T-helper 1 cell treated with Interleukin-12 subunit alpha and Interleukin-12 subunit beta and Interleukin-4 antibody, amounts not matched to agents 30 ng/mL and 1 ng/mL, for 36 hours (primary cell): ENCODE measurements around the gene ASB17. TPM values are rescaled to one million over a fixed set of nuclear protein-coding genes. Genes with fewer than 3 reads are reported as not detected.
"Not testable (repeated sequence)": the region's sequence is repeated elsewhere in the genome, so short reads cannot be mapped to it uniquely, and the experiment has no call there.

Experiments used
- intact Hi-C: fragments of 100-400 bp; cut with micrococcal nuclease; formaldehyde crosslinking; loops from one replicate; pipeline ENCODE4 v1.15.1; 2024
- total RNA-seq: library from RNA; stranded (reverse); gene quantifications from 2 replicates; pipeline ENCODE4 v1.2.3, GENCODE V29; 2022

ASB17 gene
- not detected in 2 replicates for total RNA-seq

- intact Hi-C loops = no loop called here
Observed at GRCh38 chr1:75932304-75932703, at the start of gene ASB17. Gene ASB17 (minus strand): TSS chr1:75932404. CDS start chr1:75932291, 113 bp downstream.

GRCh38 chr1:75980972-75981897 is 49.0 kb upstream of the ASB17 start:
- intact Hi-C loops = no loop called here

GRCh38 chr1:75970631-75971030 is 38.4 kb upstream of the ASB17 start:
- intact Hi-C loops = no loop called here

GRCh38 chr1:75969550-75969949 is 37.3 kb upstream of the ASB17 start:
- intact Hi-C loops = no loop called here

- intact Hi-C loops = no loop called here
Observed at GRCh38 chr1:75967719-75968118, 35.5 kb upstream of the ASB17 start.

GRCh38 chr1:75964760-75965408 is 32.7 kb upstream of the ASB17 start:
- intact Hi-C loops = no loop called here

GRCh38 chr1:75964110-75964759 is 32.0 kb upstream of the ASB17 start:
- intact Hi-C loops = not testable (repeated sequence)

- intact Hi-C loops = no loop called here
Observed at GRCh38 chr1:75954586-75954985, 22.4 kb upstream of the ASB17 start.

- intact Hi-C loops = no loop called here
Observed at GRCh38 chr1:75953461-75953860, 21.3 kb upstream of the ASB17 start.

GRCh38 chr1:75952016-75952415 is 19.8 kb upstream of the ASB17 start:
- intact Hi-C loops = no loop called here

- intact Hi-C loops = no loop called here
Observed at GRCh38 chr1:75950176-75950575, 18.0 kb upstream of the ASB17 start.

- intact Hi-C loops = not testable (repeated sequence)
Observed at GRCh38 chr1:75943037-75943436, 10.8 kb upstream of the ASB17 start.

- intact Hi-C loops = no loop called here
Observed at GRCh38 chr1:75937034-75937433, 4.8 kb upstream of the ASB17 start.

- intact Hi-C loops = no loop called here
Observed at GRCh38 chr1:75922698-75923097, 9.5 kb downstream of the ASB17 start.

GRCh38 chr1:75916834-75917233 is 15.4 kb downstream of the ASB17 start:
- intact Hi-C loops = no loop called here

- intact Hi-C loops = no loop called here
Observed at GRCh38 chr1:75908717-75909152, 23.5 kb downstream of the ASB17 start.

GRCh38 chr1:75901371-75901770 is 30.8 kb downstream of the ASB17 start:
- intact Hi-C loops = no loop called here

GRCh38 chr1:75884437-75884836 is 47.8 kb downstream of the ASB17 start:
- intact Hi-C loops = no loop called here

GRCh38 chr1:75879985-75880384 is 52.2 kb downstream of the ASB17 start:
- intact Hi-C loops = no loop called here

- intact Hi-C loops = no loop called here
Observed at GRCh38 chr1:75870951-75871350, 61.3 kb downstream of the ASB17 start.
